Lower leg skin (tissue), 4 donors: ENCODE data around the gene FZD8. TPM values are rescaled to one million over a fixed set of nuclear protein-coding genes. Genes with fewer than 3 reads are reported as not detected.
A peak's percentile ranks its signal among the peaks of the same experiment; 100 is the strongest.

ENCODE experiments used
- DNase-seq, 2 donors: peaks; one replicate each; pipeline ENCODE4 v3.0.0-alpha.2; 2019; ENCODE audit warnings: low spot score in 2 of 2
- H3K4me3 ChIP-seq: fragments of 200-600 bp; sonication (generic); 2 replicates; pipeline ENCODE4 v1.5.1; 2017; ENCODE audit warnings: mild to moderate bottlenecking, low read depth; ENCODE audit not compliant: poor library complexity, severe bottlenecking
- CTCF ChIP-seq, 3 donors: fragments of 450-650 bp; IDR thresholded peaks; one replicate each; pipeline ENCODE4 v1.5.1; 2016; ENCODE audit warnings: antibody characterized with exemption in 3 of 3, mild to moderate bottlenecking in 3 of 3, moderate library complexity in 2 of 3
- POLR2A ChIP-seq, 2 donors: fragments of 450-650 bp; IDR thresholded peaks; one replicate each; pipeline ENCODE4 v1.6.1; 2016 to 2017; ENCODE audit warnings: antibody characterized with exemption in 2 of 2, mild to moderate bottlenecking in 1 of 2, moderate library complexity in 1 of 2
- WGBS, 2 donors: methylation state at CpG; one replicate each; pipeline ENCODE4 v1.1.5; 2018; 5-methylcytosine and 5-hydroxymethylcytosine counted together
- intact Hi-C: fragments of 100-400 bp; cut with DNase I; formaldehyde crosslinking; loops from one replicate; pipeline ENCODE4 v1.15.0; 2023; ENCODE audit warnings: low total_unique reads
- total RNA-seq, 4 donors: library from RNA; depleted of rRNA; stranded (reverse); fragments of >200 nt; gene quantifications; one replicate each; pipeline ENCODE4 v1.1.0, GENCODE V29; 2016

Gene FZD8
- total RNA-seq, 4 donors from 2014 or later: 5.2 to 13.1 (median 8.6) TPM

- intact Hi-C loops: loop anchor here (5.0 kb wide), 1 partner anchor 1140 kb away; no protein-coding TSS in a partner anchor
- TF ChIP-seq POLR2A (IDR thresholded peaks at IDR 0.05) (no peak), CTCF (IDR thresholded peaks at IDR 0.05) (no peak)
- DNase-seq: no peak
- H3K4me3 ChIP-seq: no peak overlapping the region
- WGBS, 2 donors: 41 to 44% methylated on average over 7 of the region's 7 CpGs
Observed at GRCh38 chr10:35636956-35637355, 5.1 kb downstream of the FZD8 start.

- intact Hi-C loops: loop anchor here (5.0 kb wide), 1 partner anchor 1142 kb away; no protein-coding TSS in a partner anchor
- DNase-seq: peak in 1 of 2 donors; percentile 61
- 6 to 13% methylated on average over 6 of the region's 6 CpGs for WGBS, 2 donors
Observed at GRCh38 chr10:35635576-35635975, 6.5 kb downstream of the FZD8 start.

GRCh38 chr10:35633006-35633980 lies 8.8 kb downstream of the FZD8 start:
- no peak for DNase-seq
- intact Hi-C loops: no loop called here
- TF ChIP-seq POLR2A (IDR thresholded peaks at IDR 0.05) (no peak), CTCF (IDR thresholded peaks at IDR 0.05) (no peak)
- H3K4me3 ChIP-seq: no peak overlapping the region
- 54% methylated on average over 12 of the region's 12 CpGs for WGBS, 2 donors

More at GRCh38 chr10:35635576-35635975, 6.5 kb downstream of the FZD8 start:
- no peak overlapping the region for H3K4me3 ChIP-seq
- TF ChIP-seq POLR2A (IDR thresholded peaks at IDR 0.05) (no peak), CTCF (IDR thresholded peaks at IDR 0.05) (peak in 1 of 3 donors; percentile 62)

- peak in 1 of 2 donors; percentile 0 for DNase-seq
Observed at GRCh38 chr10:35632027-35632426, 10.1 kb downstream of the FZD8 start.

GRCh38 chr10:35631404-35631803 lies 10.7 kb downstream of the FZD8 start:
- intact Hi-C loops: no loop called here
- no peak overlapping the region for H3K4me3 ChIP-seq
- no peak for TF ChIP-seq POLR2A (IDR thresholded peaks at IDR 0.05)
- no peak for TF ChIP-seq CTCF (IDR thresholded peaks at IDR 0.05)
- DNase-seq: peak in 1 of 2 donors; percentile 18
- WGBS, 2 donors: 83 to 85% methylated on average over 1 of the region's 1 CpG

More at GRCh38 chr10:35632027-35632426, 10.1 kb downstream of the FZD8 start:
- H3K4me3 ChIP-seq: no peak overlapping the region
- intact Hi-C loops: no loop called here
- TF ChIP-seq CTCF (IDR thresholded peaks at IDR 0.05): no peak
- TF ChIP-seq POLR2A (IDR thresholded peaks at IDR 0.05): no peak
